ENCODE measurements around the gene P2RX2.

Gene P2RX2

GRCh38 chr12:132620113-132620898 lies 1.7 kb downstream of the P2RX2 start:
- DNase-seq (ENCODE audit: low spot score), result no peak

DNA sequence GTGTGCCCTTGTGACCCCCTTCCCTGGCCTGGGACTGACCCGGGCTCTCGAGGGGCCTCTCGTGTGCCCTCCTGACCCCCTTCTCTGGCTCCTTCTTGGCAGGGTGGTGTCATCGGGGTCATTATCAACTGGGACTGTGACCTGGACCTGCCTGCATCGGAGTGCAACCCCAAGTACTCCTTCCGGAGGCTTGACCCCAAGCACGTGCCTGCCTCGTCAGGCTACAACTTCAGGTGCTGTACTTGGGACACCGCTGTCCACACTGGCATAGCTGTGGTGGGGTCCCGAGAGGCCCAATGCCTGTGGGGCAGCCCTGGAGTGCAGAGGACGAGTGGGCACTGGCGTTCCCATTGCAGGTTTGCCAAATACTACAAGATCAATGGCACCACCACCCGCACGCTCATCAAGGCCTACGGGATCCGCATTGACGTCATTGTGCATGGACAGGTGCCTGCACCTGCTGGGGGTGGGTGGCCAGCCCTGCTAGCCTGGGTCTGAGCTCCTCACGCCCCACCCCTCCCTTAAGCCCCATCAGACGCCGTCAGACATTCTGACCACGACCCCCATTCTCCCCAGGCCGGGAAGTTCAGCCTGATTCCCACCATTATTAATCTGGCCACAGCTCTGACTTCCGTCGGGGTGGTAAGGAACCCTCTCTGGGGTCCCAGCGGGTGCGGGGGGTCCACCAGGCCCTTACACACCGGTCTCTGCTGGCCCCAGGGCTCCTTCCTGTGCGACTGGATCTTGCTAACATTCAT lies 2.5 kb downstream of the P2RX2 start:
- no peak for DNase-seq (ENCODE audit: low spot score)

- no peak for DNase-seq (ENCODE audit: low spot score)
These were observed 3.3 kb downstream of the P2RX2 start for GRCh38 chr12:132621657-132622435.

GRCh38 chr12:132622437-132623071 lies 4.0 kb downstream of the P2RX2 start:
- DNase-seq (ENCODE audit: low spot score), result no peak

DNA sequence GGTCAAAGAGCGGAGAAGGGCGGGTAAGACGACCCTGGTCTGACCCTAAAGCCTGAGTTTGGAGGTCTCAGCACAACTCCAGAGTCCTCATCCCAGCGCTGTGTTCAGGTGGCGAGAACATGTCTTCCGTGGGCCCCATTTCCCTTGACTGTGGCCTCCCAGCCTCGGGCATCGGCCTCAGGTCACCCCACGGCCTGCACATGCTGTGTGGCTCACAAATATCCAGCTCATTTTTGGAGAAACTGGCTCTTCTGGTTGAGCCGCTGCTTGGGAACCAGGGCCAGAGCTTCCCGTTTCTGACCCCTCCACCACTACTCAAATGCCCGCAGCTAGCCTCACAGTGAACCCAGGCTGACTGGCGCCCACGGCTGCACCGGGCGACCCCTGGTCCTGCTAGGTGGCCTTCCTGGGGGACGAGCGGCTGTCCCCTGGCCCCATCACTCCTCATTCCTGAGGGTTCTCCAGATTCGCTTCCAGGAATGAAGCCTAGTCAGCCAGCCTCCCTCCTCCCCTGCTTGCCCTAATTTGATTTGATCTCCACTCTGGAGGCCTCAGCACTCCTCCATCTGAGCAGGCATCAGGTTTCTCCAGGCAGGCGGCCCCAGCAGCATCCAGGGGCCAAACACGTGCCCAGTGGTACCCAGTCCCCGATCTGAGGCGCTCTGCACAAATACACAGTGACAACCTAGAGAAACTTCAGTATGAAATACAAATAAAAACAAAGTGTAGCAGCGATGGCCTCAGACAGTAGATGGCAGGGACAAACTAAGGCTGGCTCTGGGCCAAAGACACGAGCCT lies 4.7 kb downstream of the P2RX2 start:
- DNase-seq (ENCODE audit: low spot score), result no peak

- no peak for DNase-seq (ENCODE audit: low spot score)
These were observed 5.7 kb downstream of the P2RX2 start for GRCh38 chr12:132624186-132624855.

- DNase-seq (ENCODE audit: low spot score), result no peak
These were observed 6.5 kb downstream of the P2RX2 start for GRCh38 chr12:132624910-132625630.

DNA sequence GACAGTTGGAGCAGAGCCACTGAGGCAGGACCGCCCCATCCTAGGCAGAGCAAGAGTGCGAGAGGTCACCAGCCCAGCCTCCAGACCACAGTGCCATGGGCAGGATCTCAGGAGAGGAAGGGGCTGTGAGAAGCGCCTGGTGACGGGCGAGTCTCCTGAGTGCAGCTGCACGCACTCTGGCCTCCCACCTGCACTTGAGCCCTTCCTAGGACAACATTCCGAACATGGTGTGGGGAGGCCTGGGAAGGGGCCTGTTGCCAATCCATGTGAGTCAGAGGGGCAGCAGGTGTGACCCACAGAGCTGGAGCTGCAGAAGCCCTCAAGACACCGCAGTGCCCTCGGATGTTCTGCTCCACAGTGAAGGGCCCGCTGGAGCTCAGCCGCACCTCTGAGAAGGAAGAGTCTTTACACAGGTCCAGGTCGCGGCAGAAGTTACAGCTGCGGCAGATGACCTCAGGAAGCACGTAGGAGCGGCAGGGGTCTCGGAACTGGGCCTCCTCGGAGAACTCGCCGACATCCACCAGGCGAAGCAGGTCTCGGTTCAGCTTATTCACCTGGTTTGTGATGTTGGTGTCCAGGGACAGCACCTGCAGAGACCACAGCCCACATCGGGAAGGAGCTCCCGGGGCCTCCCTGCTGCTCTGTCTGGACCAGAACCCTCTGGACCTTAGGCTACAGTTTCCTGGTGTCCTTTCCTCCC lies 7.3 kb downstream of the P2RX2 start:
- no peak for DNase-seq (ENCODE audit: low spot score)

DNA sequence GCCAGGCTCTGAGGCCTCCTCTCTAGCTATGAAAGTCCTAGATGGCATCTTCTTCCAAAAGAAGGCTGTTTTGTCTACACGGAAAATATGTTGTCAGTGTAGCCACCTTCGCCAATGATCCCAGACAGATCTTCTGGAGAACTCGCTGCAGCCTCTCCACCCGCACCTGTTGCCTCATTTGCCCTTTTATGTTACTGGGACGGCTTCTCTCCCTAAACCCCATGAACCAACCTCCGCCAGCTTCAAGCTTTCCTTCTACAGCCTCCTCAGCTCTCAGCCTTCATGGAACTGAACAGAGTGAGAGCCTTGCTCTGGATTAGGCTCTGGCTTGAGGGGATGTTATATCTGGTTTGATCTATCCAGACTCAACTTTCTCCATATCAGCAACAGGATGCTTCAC lies 10.8 kb downstream of the P2RX2 start:
- DNase-seq (ENCODE audit: low spot score), result no peak

DNA sequence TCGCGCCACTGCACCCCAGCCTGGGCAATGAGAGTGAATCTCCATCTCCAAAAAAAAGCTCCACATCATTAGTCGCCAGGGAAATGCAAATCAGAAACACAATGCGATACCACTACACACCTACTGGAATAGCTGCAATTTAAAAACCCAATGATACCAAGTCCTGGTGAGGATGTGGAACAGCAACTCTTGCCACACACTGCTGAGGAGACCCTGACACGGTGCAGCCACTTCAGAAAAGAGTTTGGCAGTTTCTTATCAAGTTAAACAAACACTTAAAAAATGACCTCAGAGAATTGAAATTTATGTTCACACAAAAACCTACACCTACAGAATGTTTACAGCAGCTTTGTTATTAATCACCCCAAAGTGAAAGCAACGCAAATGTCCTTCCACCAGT lies 12.1 kb downstream of the P2RX2 start:
- no peak for DNase-seq (ENCODE audit: low spot score)

DNA sequence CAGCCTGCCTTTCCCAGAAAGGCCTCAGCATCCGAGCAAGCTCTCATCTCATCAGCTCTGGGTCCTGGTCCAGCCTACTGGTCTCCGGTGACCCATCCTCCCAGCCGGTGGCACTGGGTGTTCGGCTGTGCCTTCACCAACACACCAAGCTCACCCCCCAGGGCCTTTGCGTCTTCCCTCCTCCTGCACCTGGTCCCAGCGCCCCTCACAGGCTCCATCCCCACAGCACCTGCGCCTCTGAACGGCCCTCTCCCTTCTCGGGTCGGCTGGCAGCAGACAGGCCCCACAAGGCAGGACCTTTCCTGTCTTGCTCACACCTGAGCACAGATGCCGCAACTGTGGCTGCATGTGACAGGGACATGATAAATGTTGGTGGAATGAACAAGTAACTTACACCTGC lies 13.1 kb downstream of the P2RX2 start:
- no peak for DNase-seq (ENCODE audit: low spot score)

- no peak for DNase-seq (ENCODE audit: low spot score)
These were observed 14.1 kb downstream of the P2RX2 start for GRCh38 chr12:132632521-132633228.

DNA sequence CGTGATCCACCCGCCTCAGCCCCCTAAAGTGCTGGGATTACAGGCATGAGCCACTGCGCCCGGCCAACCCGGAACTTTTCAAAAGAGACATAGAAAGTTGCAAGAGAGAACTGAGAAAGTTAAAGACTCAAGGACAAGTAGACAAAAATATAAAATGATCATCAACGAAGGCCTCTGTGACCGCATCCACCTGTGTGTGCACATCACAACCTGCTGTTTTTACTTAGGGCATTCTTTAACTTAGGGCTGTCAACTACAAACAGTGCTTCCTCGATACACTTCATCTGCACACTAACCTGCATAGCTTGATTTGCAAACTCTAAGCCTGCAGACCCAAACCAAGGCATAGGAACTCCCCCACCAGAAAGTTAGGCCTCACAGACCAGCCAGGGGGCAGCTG lies 14.8 kb downstream of the P2RX2 start:
- DNase-seq (ENCODE audit: low spot score), result no peak

DNA sequence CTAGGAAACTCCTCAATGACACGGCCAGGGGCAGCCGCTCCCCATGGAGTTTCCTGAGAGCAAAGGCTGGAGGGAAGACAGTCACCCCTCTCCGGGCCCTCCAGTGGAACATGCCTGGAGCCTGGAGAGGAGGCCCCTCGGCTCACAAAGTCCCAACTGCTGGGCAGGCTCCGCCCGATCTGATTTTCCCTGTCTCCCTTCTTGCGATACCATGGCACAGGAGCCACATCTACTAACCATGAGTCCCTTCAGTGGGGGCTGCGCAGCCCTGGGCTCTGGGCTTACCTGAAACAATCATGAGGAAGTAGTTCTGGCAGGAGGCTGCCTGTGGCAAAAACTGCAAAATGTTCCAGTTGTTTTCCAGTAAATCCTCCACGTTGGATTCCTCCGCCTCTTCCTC lies 15.3 kb downstream of the P2RX2 start:
- DNase-seq (ENCODE audit: low spot score), result no peak

GRCh38 chr12:132634411-132634990 lies 15.9 kb downstream of the P2RX2 start:
- no peak for DNase-seq (ENCODE audit: low spot score)

GRCh38 chr12:132635076-132635955 lies 16.7 kb downstream of the P2RX2 start:
- DNase-seq (ENCODE audit: low spot score), result no peak

- DNase-seq (ENCODE audit: low spot score), result no peak
These were observed 19.2 kb downstream of the P2RX2 start for GRCh38 chr12:132637811-132638210.

All from CD4-positive, alpha-beta T cell treated with Interleukin-2 at 100 ng/mL for 4 hours (primary cell).